HG03064 (cell line): Measurements from ENCODE around the gene ITGA2.

Source experiments
- ATAC-seq: cut with Tn5 transposase; IDR thresholded peaks from one replicate; pipeline ENCODE4 v1.9.1; 2021; ENCODE audit warnings: low read depth; ENCODE audit not compliant: unreplicated experiment

Gene ITGA2

GRCh38 chr5:53130266-53130665, 141.1 kb downstream of the ITGA2 start:
- ATAC-seq, result no peak

DNA sequence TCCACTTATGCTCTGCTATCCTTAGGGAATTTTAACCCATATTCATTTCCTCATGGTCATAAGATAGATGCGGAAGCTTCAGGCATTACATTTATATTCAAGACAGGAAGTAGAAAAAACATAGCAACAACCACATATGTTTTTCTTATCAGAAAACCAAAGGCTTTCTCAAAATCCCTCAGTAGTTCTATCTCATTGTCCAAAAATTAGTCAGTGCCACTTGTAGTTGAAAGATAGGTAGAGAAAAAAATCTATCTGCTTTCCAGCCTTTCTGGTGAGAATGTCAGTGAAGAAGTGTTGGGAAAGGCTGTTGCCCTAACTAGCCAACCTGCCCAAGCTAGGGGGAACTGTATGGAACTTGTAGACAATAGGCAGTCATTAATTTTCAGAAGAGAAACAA, 143.9 kb downstream of the ITGA2 start:
- ATAC-seq, result no peak
